22Rv1 (cell line): ENCODE results near the gene PLEKHG2.

Source experiments
- H3K27ac ChIP-seq: fragments of 450-650 bp; 2 replicates; pipeline ENCODE4 v1.5.1; 2017
- ZFX ChIP-seq: fragments of 450-650 bp; IDR thresholded peaks from 2 replicates; pipeline ENCODE4 v1.6.1; 2017; ENCODE audit warnings: antibody characterized with exemption, borderline replicate concordance
- TF ChIP-seq, protein P1 (sequence below): fragments of 450-650 bp; IDR thresholded peaks from 2 replicates; pipeline ENCODE4 v1.5.1; 2017; ENCODE audit warnings: mild to moderate bottlenecking

The PLEKHG2 gene, protein sequence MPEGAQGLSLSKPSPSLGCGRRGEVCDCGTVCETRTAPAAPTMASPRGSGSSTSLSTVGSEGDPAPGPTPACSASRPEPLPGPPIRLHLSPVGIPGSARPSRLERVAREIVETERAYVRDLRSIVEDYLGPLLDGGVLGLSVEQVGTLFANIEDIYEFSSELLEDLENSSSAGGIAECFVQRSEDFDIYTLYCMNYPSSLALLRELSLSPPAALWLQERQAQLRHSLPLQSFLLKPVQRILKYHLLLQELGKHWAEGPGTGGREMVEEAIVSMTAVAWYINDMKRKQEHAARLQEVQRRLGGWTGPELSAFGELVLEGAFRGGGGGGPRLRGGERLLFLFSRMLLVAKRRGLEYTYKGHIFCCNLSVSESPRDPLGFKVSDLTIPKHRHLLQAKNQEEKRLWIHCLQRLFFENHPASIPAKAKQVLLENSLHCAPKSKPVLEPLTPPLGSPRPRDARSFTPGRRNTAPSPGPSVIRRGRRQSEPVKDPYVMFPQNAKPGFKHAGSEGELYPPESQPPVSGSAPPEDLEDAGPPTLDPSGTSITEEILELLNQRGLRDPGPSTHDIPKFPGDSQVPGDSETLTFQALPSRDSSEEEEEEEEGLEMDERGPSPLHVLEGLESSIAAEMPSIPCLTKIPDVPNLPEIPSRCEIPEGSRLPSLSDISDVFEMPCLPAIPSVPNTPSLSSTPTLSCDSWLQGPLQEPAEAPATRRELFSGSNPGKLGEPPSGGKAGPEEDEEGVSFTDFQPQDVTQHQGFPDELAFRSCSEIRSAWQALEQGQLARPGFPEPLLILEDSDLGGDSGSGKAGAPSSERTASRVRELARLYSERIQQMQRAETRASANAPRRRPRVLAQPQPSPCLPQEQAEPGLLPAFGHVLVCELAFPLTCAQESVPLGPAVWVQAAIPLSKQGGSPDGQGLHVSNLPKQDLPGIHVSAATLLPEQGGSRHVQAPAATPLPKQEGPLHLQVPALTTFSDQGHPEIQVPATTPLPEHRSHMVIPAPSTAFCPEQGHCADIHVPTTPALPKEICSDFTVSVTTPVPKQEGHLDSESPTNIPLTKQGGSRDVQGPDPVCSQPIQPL (N-terminal part only)

DNA sequence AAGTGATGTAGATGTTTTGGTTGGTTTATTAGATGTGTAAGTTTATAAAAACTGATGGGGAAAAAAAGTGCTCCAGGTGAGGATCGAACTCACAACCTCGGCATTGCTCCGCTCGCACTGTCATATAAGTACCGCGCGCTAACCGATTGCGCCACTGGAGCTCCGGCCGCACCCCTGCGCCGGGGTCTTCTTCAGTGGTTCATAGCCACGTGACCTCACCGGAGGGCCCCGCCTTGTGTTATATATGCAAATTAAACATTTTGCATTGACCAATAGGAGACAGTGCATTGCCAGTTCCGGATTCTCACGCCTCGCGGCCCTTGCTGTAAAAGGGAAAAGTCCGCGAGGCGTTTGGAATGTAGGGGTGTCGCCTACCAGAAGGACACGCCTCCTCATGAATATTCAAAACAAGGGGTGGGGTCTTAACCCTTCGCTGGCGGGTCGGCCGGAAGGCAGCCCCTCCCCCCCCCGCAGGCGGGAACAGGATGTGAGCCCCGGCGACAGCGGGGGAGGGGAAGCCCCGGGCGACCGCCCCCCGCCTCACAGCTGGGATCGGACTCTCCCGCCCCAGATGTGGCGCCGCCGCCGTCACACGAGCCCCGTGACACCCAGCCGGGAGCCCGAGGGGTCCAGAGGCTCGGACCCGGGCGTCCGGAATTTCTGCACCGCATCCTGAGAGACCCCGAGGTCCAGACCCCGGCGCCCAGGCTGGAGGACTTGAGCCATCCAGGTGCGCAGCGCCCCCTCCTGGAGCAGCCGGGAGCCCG is at the start of gene PLEKHG2:
PLEKHG2 (plus strand) TSS at position 570 of the 767 bp plus-strand sequence. CDS start 1,418 bp downstream, outside the sequence.
- peak within 1 kb of the TSS; percentile 98 for H3K27ac ChIP-seq
- TF ChIP-seq, protein P1, sequence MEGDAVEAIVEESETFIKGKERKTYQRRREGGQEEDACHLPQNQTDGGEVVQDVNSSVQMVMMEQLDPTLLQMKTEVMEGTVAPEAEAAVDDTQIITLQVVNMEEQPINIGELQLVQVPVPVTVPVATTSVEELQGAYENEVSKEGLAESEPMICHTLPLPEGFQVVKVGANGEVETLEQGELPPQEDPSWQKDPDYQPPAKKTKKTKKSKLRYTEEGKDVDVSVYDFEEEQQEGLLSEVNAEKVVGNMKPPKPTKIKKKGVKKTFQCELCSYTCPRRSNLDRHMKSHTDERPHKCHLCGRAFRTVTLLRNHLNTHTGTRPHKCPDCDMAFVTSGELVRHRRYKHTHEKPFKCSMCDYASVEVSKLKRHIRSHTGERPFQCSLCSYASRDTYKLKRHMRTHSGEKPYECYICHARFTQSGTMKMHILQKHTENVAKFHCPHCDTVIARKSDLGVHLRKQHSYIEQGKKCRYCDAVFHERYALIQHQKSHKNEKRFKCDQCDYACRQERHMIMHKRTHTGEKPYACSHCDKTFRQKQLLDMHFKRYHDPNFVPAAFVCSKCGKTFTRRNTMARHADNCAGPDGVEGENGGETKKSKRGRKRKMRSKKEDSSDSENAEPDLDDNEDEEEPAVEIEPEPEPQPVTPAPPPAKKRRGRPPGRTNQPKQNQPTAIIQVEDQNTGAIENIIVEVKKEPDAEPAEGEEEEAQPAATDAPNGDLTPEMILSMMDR = peak; percentile 71; the same call in 1 of the 2 replicates
- no peak for TF ChIP-seq ZFX

DNA sequence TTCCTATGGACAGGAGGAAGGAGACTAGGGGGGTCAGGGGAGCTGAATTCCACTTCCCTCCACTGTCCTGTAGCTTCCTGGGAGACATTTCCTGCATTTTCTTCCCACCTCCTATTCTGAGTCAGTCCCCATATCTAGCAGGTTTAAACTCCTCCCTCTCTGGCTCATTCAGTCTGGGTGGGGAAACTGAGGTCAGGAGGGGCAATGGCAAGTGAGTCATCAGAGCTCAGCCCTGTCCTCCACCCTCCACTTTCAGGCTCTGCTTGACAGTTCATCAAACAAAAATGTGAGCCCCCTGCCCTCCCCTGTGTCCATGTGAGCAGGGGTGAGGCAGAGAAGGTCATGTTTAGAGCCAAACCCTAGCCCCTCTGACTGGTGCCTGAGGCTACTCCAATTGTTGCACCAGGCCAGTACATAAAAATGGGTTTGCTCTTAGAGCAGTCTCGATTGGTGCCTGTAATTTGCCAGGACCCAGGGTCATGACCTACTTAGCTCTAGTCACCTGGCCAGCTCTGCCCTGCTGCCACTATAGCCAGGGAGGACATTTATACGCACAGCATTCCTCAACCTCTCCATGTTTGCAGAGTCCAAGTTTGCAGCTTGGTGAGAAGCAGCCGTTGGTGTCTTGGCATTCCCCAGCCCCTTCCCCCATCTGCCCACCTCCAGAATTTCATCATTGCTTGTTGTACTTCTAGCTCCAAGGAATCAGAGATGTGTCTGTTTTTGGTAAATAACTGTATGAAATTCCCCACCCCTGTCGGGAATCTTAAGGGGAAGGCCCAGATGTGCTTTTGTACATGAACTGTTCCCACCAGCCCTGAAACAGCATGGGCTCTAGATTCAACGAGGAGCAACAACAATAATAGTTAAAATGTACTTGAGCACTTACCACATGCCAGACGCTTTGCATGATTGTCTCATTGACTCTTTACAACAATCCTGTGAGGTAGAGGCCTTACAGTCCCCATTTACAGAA is 49.5 kb upstream of the PLEKHG2 start:
- H3K27ac ChIP-seq = no peak overlapping the region
- TF ChIP-seq, protein P1 = no peak
- no peak for TF ChIP-seq ZFX

DNA sequence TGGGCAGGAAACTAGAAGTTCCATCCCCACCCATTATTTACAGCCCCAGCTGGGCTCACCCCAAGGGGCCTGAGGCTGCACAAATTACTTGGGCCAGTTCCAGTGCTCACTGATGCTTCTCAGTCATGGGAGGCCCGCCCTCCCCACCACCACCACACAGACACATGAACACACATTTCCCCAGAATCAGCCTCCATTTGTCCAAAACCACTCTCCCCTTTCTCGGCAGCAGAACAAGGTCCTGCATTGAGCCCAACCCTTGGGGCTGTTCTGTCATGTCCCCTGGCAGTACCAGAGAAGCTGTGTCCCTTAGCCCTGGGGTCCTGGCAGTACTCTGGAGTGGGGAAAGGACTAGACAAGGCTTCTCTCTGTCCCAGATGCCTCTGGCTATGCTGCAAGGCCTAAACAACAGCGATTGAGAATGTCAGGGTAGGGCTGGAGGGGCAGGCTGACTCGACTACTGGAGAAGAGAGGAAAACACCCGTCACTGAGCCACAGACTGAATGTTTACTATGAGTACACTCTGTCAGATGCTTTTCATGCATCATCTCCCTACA is 48.5 kb upstream of the PLEKHG2 start:
- H3K27ac ChIP-seq = no peak overlapping the region
- no peak for TF ChIP-seq ZFX
- TF ChIP-seq, protein P1 = no peak

DNA sequence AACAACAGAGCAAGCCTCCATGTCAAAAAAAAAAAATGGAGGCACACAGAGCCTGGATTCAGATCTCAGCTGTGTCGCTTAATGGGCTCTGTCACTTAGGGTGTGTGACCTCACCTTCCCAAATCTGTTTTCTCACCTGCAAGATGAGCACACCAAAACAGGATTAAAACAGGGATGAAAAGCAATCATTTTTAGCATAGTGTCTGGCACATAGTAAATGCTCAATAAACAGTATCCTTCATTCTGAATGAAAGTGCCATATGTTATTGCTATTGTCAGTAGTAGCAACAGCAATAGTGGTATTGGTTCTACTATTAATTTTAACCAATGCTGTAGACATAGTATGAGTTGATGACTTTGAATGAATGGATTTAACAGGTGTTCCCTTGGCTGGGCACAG is 46.9 kb upstream of the PLEKHG2 start:
- TF ChIP-seq, protein P1 = no peak
- no peak for TF ChIP-seq ZFX
- H3K27ac ChIP-seq = no peak overlapping the region

DNA sequence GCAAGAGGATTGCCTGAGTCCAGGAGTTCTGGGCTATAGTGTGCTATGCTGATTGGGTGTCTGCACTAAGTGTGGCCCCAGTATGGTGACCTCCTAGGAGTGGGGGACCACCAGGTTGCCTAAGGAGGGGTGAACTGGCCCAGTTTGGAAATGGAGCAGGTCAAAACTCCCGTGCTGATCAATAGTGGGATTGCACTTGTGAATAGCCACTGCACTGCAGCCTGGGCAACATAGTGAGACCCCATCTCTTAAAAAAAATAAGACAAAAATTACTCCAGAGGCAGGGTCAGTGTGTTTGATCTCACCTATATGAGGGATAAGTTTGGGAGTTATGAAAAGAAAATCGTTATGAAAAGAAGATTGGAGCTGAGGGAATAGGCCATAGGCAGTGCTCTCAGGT is 43.3 kb upstream of the PLEKHG2 start:
- H3K27ac ChIP-seq = no peak overlapping the region
- TF ChIP-seq, protein P1 = no peak
- no peak for TF ChIP-seq ZFX
